DMS79 (cell line): ENCODE results near the gene CHRDL2.

Experiments
- DNase-seq: peaks from one replicate; lab custom pipeline; 2025; lab: John Stamatoyannopoulos, UW

The CHRDL2 gene

GRCh38 chr11:74684661-74685060, 46.6 kb downstream of the CHRDL2 start:
- no peak for DNase-seq

- DNase-seq, result no peak
Observed at GRCh38 chr11:74683941-74684481, 47.2 kb downstream of the CHRDL2 start.

GRCh38 chr11:74683279-74683871, 47.9 kb downstream of the CHRDL2 start:
- no peak for DNase-seq

GRCh38 chr11:74682731-74683278, 48.4 kb downstream of the CHRDL2 start:
- no peak for DNase-seq

- no peak for DNase-seq
Observed at GRCh38 chr11:74681686-74682651, 49.3 kb downstream of the CHRDL2 start.

GRCh38 chr11:74680703-74681531, 50.3 kb downstream of the CHRDL2 start:
- no peak for DNase-seq

- DNase-seq, result no peak
Observed at GRCh38 chr11:74680035-74680671, 51.1 kb downstream of the CHRDL2 start.

GRCh38 chr11:74679513-74679865, 51.7 kb downstream of the CHRDL2 start:
- no peak for DNase-seq

- DNase-seq, result no peak
Observed at GRCh38 chr11:74678591-74679512, 52.4 kb downstream of the CHRDL2 start.

- no peak for DNase-seq
Observed at GRCh38 chr11:74678041-74678440, 53.2 kb downstream of the CHRDL2 start.

- DNase-seq, result no peak
Observed at GRCh38 chr11:74677131-74677530, 54.1 kb downstream of the CHRDL2 start.

- DNase-seq, result no peak
Observed at GRCh38 chr11:74676596-74676995, 54.6 kb downstream of the CHRDL2 start.

GRCh38 chr11:74675761-74676160, 55.5 kb downstream of the CHRDL2 start:
- no peak for DNase-seq

- no peak for DNase-seq
Observed at GRCh38 chr11:74673693-74674360, 57.4 kb downstream of the CHRDL2 start.

GRCh38 chr11:74672956-74673692, 58.1 kb downstream of the CHRDL2 start:
- no peak for DNase-seq

- DNase-seq, result no peak
Observed at GRCh38 chr11:74672332-74672955, 58.8 kb downstream of the CHRDL2 start.

GRCh38 chr11:74671520-74672196, 59.6 kb downstream of the CHRDL2 start:
- no peak for DNase-seq

GRCh38 chr11:74670171-74670570, 61.1 kb downstream of the CHRDL2 start:
- no peak for DNase-seq
